ENCODE measurements around the gene PTPRB.

The PTPRB gene

GRCh38 chr12:70643939-70644338, 6.7 kb upstream of the PTPRB start:
- no peak for DNase-seq (ENCODE audit: low read depth)

- no peak for DNase-seq (ENCODE audit: low read depth)
These were observed 4.5 kb upstream of the PTPRB start for GRCh38 chr12:70641691-70642090.

GRCh38 chr12:70640901-70641300, 3.7 kb upstream of the PTPRB start:
- DNase-seq (ENCODE audit: low read depth), result no peak

GRCh38 chr12:70639535-70639934, 2.3 kb upstream of the PTPRB start:
- DNase-seq (ENCODE audit: low read depth), result no peak

- no peak for DNase-seq (ENCODE audit: low read depth)
These were observed 1.6 kb upstream of the PTPRB start for GRCh38 chr12:70638639-70639360.

GRCh38 chr12:70635755-70636154, 1.5 kb downstream of the PTPRB start:
- no peak for DNase-seq (ENCODE audit: low read depth)

- no peak for DNase-seq (ENCODE audit: low read depth)
These were observed 8.3 kb downstream of the PTPRB start for GRCh38 chr12:70628701-70629480.

GRCh38 chr12:70627677-70628076, 9.6 kb downstream of the PTPRB start:
- DNase-seq (ENCODE audit: low read depth), result no peak

GRCh38 chr12:70626180-70626579, 11.0 kb downstream of the PTPRB start:
- DNase-seq (ENCODE audit: low read depth), result no peak

- peak; percentile 21 for DNase-seq (ENCODE audit: low read depth)
These were observed 17.6 kb downstream of the PTPRB start for GRCh38 chr12:70619471-70620152.

GRCh38 chr12:70618371-70618770, 18.9 kb downstream of the PTPRB start:
- DNase-seq (ENCODE audit: low read depth), result no peak

- DNase-seq (ENCODE audit: low read depth), result no peak
These were observed 19.8 kb downstream of the PTPRB start for GRCh38 chr12:70617450-70617849.

GRCh38 chr12:70615174-70615866, 21.9 kb downstream of the PTPRB start:
- DNase-seq (ENCODE audit: low read depth), result no peak

GRCh38 chr12:70609739-70610491, 27.3 kb downstream of the PTPRB start:
- DNase-seq (ENCODE audit: low read depth), result no peak

- no peak for DNase-seq (ENCODE audit: low read depth)
These were observed 28.0 kb downstream of the PTPRB start for GRCh38 chr12:70609203-70609602.

- no peak for DNase-seq (ENCODE audit: low read depth)
These were observed 29.0 kb downstream of the PTPRB start for GRCh38 chr12:70608184-70608583.

GRCh38 chr12:70607107-70607506, 30.1 kb downstream of the PTPRB start:
- no peak for DNase-seq (ENCODE audit: low read depth)

- no peak for DNase-seq (ENCODE audit: low read depth)
These were observed 31.3 kb downstream of the PTPRB start for GRCh38 chr12:70605976-70606375.

GRCh38 chr12:70604662-70605061, 32.6 kb downstream of the PTPRB start:
- DNase-seq (ENCODE audit: low read depth), result no peak

- no peak for DNase-seq (ENCODE audit: low read depth)
These were observed 34.2 kb downstream of the PTPRB start for GRCh38 chr12:70603044-70603443.

GRCh38 chr12:70598467-70599193, 38.6 kb downstream of the PTPRB start:
- DNase-seq (ENCODE audit: low read depth), result no peak

Measured in CMK (cell line).